GM18873 (cell line): ENCODE measurements around the gene LAMA3.

Experiments
- ATAC-seq: cut with Tn5 transposase; IDR thresholded peaks from one replicate; pipeline ENCODE4 v1.9.1; 2021; ENCODE audit warnings: mild to moderate bottlenecking, moderate library complexity, moderate number of reproducible peaks; ENCODE audit not compliant: unreplicated experiment, low FRiP score

Gene LAMA3

DNA sequence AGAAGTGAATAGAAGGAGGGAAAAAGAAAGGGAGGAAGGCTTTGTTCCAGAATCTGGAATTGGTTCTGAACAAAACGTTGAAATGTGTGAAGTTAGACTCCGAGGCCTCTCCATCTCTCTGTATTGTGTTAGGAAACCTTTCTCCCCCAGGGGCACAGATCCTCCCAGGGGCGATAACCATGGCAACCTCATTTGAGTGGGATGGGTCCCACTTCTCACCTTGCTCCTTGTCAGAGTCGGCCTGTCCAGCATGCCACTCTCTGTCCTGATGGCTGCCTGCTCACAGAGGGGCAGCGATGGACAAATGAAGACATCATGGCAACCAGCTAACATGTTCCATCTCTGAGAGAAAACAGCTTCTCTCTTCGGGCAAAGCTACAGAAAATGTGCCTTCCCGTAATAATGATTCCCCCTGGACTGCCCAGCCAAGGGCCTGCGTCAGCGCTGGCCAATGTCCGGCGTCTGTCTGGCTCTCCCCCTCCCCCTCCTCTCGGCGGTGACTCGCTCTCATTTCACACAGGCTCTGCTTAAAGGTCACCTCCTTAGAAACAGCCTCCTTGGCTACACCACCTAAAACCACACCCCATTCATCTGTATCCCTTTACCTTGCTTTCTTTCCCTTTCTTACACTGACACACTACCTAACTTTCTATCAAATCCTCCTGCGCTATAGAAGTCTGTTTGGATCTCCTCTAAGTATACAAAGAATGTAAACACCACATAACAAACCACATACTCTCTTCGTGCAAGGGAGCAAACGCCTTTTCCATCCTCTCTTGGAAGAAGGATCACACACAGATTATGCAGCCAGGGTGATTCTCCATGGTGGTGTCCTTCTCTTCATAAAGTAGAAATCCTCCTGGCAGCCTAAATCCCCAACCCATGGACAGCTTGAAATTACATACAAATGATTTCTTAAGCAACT, 293.2 kb downstream of the LAMA3 start:
- no peak for ATAC-seq

DNA sequence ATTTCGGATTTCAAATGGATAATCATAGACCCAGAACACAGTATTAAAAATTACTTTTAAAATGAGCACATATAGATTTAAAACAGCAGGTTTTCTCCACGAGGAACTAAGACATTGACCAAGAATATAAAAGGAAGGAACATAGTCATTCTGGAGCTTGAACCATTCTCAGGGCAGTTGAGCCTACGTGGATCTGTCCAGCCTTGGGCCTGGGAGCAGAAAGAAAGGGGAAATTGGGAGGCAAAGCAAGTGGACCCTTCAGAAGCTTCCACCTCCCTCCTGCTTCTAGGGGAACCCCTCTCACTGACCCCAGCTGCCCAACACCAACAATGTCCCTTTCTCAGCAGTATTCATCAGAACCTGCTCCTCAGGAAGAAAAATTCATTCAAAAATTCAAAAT, 293.9 kb downstream of the LAMA3 start:
- no peak for ATAC-seq

DNA sequence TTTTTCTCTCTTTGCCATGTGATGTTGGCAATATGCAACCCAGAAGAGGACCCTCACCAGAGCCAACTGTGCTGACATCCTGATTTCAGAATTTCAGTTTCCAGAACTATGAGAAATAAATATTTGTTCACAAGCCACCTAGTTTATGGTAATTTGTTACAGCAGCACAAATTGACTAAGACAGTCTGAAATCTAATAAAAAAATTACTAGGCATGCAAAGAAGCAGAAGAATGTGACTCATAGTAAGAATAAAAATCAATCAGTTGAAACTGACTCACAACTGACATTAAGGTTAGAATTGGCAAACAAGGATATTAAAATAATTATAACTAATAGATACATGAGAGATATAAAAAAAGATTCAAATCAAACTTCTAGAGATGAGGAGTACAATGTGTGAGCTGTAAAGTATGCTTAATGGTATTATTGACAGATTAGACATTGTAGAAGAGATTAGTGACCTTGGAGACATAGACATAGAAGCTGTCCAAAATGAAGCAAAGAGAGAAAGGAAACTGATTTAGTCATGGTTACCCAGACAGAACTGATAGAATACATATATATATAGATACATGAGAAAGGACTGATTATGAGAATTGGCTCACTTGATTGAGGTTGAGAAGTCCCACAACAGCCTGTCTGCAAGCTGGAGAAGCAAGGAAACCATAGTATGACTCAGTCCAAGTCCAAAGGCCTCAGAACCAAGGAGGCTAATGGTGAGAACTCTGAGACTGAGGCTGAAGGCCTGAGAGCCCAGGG, 297.5 kb downstream of the LAMA3 start:
- ATAC-seq, result no peak

DNA sequence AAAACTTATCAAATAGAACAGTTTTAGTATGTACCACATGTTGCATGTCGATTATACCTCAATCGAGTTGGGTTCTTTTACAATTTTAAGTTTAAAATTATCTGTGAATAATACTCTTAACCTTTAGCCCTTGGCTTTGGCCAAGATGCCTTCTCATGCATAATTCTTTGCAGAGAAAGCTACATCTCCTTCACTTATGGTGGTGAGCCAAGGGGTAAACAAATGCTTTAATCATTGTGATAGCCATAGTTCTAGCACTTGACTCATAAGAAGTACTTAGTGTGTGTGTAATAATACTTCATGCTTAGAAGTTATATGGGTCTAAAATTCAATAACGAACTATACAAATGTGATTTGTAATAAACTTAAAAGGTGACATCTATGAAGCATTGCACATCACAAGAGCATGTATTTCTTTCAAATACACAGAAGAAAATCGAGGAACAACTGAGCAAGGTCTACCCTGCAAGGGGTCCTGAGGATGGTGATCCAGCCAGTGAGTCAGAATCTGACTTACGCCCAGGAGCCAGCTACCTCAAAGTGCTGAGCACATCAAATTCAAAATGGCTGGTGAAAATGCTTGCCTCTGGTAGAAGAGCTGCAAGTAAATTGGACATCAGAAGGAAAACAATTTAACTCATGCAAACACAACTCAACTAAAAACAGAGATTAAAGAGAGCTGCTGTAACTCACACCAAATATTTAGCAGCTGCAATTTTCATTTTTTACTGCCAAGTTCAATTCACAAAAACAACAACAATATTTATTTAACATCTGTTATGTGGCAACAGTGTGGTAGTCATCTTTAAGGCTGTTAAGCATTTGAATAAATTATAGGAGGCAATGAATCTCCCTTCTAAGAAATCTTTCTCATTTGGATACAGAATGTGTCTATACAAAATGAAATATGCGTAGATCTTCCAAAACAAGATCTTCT, 301.5 kb downstream of the LAMA3 start:
- ATAC-seq, result no peak

DNA sequence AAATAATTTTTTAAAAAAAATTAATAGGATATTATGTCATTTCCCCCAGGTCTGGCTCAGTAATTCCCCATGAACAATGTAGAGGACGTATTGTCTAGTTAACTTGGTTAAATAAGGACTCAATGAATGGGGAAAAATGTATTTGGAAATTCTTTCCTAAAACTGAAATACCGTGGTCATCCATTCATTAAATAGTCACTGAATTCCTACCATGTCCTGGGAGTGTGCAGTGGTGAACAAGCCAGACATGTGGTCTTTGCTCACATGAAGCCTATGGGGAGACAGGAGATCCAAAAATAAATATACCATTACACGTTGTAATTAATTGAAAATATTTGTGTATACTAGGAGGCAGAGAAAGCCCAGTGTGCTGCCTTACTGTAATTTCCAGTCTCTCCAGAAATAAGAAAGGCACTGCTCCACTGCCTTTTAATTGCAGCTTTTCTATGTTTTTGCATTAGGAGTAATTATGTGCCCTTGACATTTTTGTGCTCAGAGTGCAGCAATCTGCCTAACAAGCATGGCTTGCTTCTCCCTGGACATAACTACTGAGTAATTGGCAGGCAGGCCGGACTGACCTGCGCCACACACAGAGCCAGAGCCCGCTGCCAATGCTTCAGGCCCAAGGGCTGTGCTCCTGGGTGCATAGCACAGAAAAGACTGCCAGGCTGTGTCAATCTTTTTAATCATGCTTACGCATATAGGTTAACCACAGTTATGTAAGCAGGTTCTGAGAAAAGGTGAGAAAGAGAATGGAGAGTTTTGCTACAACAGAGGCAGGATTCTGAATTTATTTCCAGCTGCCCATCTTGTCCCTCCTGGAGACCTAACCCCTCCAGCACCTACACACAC, 303.1 kb downstream of the LAMA3 start:
- ATAC-seq, result no peak

DNA sequence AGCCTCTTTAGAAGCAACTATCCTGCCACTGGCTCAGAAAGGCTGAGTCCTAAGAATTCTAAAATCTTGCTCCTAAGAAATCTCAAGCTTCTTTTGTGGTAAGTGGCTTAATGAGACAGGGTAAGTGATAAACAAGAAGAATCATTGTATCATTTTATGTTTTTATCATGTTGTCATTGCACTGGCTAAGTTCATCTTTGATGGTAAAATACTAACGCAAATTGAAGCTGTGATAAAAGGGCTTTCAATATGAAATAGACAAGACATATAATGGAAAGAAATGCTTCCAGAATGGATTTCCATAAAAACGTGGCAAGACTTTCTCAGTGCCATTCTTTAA, 303.7 kb downstream of the LAMA3 start:
- no peak for ATAC-seq

DNA sequence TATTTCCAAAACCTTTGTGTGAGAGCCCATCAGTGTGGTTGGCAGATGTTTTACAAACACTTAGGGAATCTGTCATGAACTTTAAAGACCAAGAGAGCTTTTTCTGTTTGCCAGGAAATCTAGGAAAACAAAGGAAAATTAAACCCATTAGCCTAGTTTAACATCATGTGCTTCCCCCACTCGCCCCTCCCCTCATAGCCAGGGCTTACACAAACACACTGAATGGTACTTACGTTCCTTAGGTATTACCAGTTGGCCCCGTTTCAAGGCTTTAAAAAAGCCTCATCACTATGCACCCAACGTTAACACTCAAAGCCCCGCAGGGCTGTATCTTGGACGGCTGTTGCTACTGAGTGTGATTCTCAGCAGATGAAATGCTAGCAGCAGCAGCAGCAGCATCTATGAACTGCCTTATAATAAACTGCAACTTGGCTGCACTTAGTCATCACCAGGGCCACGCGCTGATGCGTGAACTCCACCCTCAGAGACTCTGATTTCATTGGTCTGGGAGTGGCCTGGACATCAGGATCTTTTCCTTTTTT, 305.2 kb downstream of the LAMA3 start:
- no peak for ATAC-seq

DNA sequence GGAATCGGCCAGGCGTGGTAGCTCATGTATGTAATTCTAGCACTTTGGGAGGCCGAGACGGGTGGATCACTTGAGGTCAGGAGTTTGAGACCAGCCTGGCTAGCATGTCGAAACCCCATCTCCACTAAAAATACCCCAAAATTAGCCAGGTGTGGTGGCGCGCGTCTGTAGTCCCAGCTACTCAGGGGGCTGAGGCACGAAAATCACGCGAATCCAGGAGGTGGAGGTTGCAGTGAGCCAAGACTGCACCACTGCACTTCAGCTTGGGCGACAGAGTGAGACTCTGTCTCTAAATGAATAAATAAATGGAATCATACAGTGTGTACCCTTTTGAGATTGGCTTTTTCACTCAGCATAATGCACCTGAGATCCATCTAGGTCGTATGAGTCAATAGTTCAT, 305.9 kb downstream of the LAMA3 start:
- ATAC-seq, result no peak

DNA sequence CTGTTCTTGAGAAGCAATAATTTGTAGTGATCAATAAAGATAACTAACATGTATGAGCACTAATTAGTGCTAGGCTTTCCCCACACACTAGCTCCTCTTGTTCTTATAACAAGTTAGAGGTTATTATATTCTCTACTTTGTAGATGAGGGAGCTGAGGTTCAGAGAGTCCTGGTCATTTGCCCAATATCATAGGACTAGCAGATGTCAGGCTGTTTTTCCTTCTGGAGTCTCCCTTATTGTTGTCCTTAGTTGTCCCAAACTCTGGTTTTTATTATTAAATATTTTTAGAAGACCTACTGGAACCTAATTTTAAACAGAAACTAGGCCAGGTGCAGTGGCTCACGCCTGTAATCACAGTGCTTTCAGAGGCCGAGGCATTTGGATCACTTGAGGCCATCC, 308.8 kb downstream of the LAMA3 start:
- ATAC-seq, result no peak

DNA sequence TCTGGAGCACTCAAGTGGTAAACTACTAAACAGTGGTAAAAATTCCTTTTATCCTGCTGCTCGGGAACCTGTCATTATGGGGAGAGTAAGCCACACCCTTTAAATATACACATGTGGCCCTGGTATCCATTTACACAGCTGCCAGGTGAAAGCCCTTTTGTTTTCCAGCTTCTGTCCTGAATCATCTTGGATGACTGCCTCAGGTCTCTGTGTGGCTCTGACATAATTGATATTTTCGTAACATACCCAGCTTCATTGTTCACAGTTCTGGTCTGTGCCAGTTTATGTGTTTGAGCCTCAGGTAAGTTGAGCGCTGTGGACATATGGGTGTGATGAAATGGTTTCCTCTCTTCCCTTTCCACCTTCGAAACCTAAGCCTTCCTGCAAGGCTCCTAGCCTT, 309.6 kb downstream of the LAMA3 start:
- ATAC-seq, result no peak

DNA sequence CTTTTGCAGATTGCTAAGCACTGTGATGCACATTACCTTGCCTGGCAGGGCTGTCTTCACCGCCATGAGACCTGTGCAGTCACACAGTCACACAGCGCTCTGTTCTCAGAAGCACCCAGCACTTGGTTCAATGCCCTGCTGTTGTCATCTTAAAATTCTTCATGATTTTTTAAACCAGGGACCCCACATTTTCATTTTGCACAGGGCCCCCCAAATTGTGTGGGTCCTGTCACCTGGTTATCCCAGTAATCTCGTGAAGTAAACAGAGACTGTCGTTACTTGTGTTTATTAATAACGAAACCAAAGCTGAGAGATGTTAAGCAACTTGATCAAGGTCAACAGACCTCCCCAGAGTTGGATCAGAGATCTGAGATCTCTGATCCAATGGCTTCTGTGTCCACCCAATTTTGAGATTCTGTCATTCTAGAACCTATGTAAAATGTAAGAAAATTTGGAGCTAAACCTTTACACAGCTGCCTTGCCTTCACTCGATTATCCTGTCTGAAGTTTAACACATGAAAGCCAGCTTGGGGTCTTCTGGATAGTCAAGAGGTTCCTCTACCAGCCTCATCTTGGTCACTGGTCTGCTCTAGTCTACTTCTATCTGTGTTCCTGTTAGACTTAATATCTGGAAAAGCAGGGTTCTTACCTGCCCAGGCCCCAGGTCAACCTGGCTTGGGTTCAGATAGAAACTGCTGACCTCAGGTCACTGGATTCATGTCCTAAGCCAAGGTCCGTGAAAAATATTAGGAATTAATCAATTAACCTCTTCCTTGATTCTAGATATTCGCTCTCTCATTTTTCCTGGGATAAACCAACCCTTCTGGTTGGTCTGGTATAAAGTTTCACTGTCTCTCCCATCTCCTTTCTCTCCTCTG, 311.6 kb downstream of the LAMA3 start:
- no peak for ATAC-seq

DNA sequence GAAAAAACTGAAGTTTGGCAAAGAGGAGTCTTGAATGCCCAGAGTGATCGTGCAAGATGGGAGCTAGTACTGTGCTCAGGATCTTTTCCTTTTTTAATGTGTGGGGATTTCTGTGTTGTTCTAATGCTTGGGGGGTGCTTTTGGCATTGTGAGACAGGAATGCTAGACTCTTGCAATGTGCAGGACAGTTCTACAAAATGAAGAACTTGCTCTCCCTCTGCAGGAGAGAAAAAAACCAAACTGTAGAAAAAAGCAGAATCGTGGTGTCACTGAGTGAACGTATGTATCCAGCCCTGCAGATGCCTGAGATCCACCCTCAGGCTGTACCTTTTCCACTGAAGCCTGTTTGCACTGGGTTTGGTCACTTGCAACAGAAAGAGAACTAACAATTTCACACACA, 313.2 kb downstream of the LAMA3 start:
- ATAC-seq, result no peak

DNA sequence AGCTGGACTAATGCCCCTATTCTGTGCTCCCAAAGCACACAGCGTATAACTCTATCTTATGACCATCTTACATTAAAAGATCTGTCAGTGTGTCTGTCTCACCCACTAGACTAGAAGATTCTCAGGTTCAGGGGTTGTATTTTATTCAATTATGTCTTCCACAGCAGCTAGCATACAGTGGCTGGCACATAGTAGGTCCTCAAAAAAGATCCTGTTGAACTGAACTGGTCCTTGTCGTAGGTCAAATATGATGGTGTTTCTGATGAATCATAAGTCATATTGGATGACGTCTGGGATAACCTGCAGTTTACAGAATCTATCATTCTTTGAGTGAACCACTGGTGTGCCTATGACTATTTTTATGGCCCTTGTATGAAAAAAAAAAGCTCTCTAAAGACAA, 314.0 kb downstream of the LAMA3 start:
- ATAC-seq, result no peak

DNA sequence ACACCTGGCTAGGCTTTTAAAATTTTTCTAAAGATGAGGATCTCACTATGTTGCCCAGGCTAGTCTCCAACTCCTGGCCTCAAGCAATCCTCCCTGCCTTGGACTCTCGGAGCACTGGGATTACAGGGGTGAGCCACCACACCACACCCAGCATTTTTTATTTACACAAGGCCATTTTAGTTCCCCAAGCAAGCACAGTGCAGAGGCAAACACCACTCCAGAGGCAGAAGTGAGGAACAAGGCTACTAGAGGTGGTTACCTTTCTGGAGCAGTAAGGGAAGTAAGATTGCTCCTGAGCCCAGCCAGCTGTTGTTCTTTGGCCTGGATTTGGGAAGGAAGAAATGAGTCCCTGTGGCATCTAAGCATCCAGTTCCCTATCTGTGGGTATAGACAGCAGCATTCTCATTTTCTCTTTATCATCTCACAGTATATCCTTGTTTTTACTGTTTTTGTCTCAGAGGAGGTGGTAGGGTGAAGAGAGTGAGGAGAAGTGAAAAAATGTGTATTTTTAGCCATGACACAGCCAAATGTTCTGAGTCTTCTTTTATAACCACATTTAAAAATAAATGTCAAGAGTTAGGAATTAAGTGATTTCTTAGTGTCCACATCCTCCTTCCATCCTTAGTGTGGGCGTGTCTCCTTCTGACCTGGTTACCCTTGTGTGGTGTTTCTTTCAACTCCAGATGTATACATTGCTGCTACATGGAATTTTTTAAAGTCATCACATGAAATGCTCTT, 314.8 kb downstream of the LAMA3 start:
- no peak for ATAC-seq
